Neural cell (in vitro differentiated cells): Measurements from ENCODE around the gene PRXL2A. TPM values are rescaled to one million over a fixed set of nuclear protein-coding genes. Genes with fewer than 3 reads are reported as not detected.

ENCODE experiments used
- H2AFZ ChIP-seq: fragments of 200-600, 300-800 bp; sonication (generic), shearing (Covaris generic); 2 replicates; pipeline ENCODE4 v1.6.0; 2014; ENCODE audit warnings: low read depth, mild to moderate bottlenecking, antibody characterized with exemption, low read length, moderate library complexity
- H3F3A ChIP-seq: fragments of 200-600 bp; shearing (Covaris generic); 2 replicates; pipeline ENCODE4 v1.6.1; 2016; ENCODE audit warnings: mild to moderate bottlenecking, moderate library complexity, mixed read lengths, antibody characterized with exemption, low read length; ENCODE audit not compliant: insufficient read depth, poor library complexity, severe bottlenecking
- H3K27ac ChIP-seq: fragments of 200-600, 300-800 bp; sonication (generic), shearing (Covaris generic); 2 replicates; pipeline ENCODE4 v1.5.1; 2014; ENCODE audit warnings: mild to moderate bottlenecking, low read length, moderate library complexity
- H3K27me3 ChIP-seq: fragments of 300-800, 200-600 bp; sonication (generic), shearing (Covaris generic); 2 replicates; pipeline ENCODE4 v1.6.0; 2014; ENCODE audit warnings: mild to moderate bottlenecking, low read depth, low read length, moderate library complexity; ENCODE audit not compliant: insufficient read depth
- H3K36me3 ChIP-seq: fragments of 300-800, 200-600 bp; sonication (generic), shearing (Covaris generic); 2 replicates; pipeline ENCODE4 v1.5.1; 2014; ENCODE audit warnings: mild to moderate bottlenecking, antibody characterized with exemption, low read length, moderate library complexity; ENCODE audit not compliant: insufficient read depth
- H3K4me2 ChIP-seq: fragments of 300-800, 200-600 bp; sonication (generic), shearing (Covaris generic); 2 replicates; pipeline ENCODE4 v1.6.0; 2014; ENCODE audit warnings: mild to moderate bottlenecking, low read length
- H3K4me3 ChIP-seq: fragments of 300-800, 200-600 bp; sonication (generic), shearing (Covaris generic); 2 replicates; pipeline ENCODE4 v1.5.1; 2014; ENCODE audit warnings: mild to moderate bottlenecking, low read length, moderate library complexity
- H3K79me2 ChIP-seq: fragments of 200-600 bp; shearing (Covaris generic); replicated peaks from 2 replicates; pipeline ENCODE4 v1.6.0; 2014; ENCODE audit warnings: mild to moderate bottlenecking, low read length, moderate library complexity; ENCODE audit not compliant: insufficient read depth
- H3K9ac ChIP-seq: fragments of 300-800, 200-600 bp; sonication (generic), shearing (Covaris generic); 2 replicates; pipeline ENCODE4 v1.6.1; 2016; ENCODE audit warnings: mild to moderate bottlenecking, low read length, mixed read lengths
- H3K9me2 ChIP-seq: fragments of 200-600 bp; shearing (Covaris generic); 2 replicates; pipeline ENCODE4 v1.6.1; 2016; ENCODE audit warnings: mild to moderate bottlenecking, low read length, mixed read lengths; ENCODE audit not compliant: insufficient read depth
- H3K9me3 ChIP-seq: fragments of 200-600, 300-800 bp; sonication (generic), shearing (Covaris generic); 2 replicates; pipeline ENCODE4 v1.6.1; 2016; ENCODE audit warnings: mild to moderate bottlenecking, mixed run types, low read length, moderate library complexity, mixed read lengths
- H4K20me1 ChIP-seq: fragments of 200-600 bp; shearing (Covaris generic); 2 replicates; pipeline ENCODE4 v1.6.1; 2016; ENCODE audit warnings: mild to moderate bottlenecking, mixed run types; ENCODE audit not compliant: insufficient read depth
- EP300 ChIP-seq: fragments of 450-650 bp; conservative IDR thresholded peaks from 2 replicates; pipeline ENCODE4 v1.6.1; 2014; ENCODE audit warnings: antibody characterized with exemption, mild to moderate bottlenecking, moderate library complexity; ENCODE audit not compliant: poor library complexity, severe bottlenecking
- EZH2 ChIP-seq: fragments of 200-600, 300-800 bp; shearing (Covaris generic), sonication (generic); IDR thresholded peaks from 2 replicates; pipeline ENCODE4 v1.6.1; 2014; ENCODE audit warnings: antibody characterized with exemption, low read length, borderline replicate concordance, mild to moderate bottlenecking; ENCODE audit not compliant: insufficient read depth, poor library complexity, severe bottlenecking
- MXI1 ChIP-seq: fragments of 450-650 bp; conservative IDR thresholded peaks from 2 replicates; pipeline ENCODE4 v1.6.1; 2014; ENCODE audit warnings: antibody characterized with exemption, mild to moderate bottlenecking; ENCODE audit not compliant: poor library complexity, severe bottlenecking
- POLR2AphosphoS5 ChIP-seq: IDR thresholded peaks from 2 replicates; pipeline ENCODE4 v1.6.1; 2012
- RAD21 ChIP-seq: fragments of 450-650 bp; conservative IDR thresholded peaks from 2 replicates; pipeline ENCODE4 v1.6.1; 2014; ENCODE audit warnings: antibody characterized with exemption, mild to moderate bottlenecking, moderate library complexity
- SMC3 ChIP-seq: fragments of 450-650 bp; conservative IDR thresholded peaks from 2 replicates; pipeline ENCODE4 v1.6.1; 2014; ENCODE audit warnings: antibody characterized with exemption, mild to moderate bottlenecking, moderate library complexity; ENCODE audit not compliant: poor library complexity
- TAF1 ChIP-seq: IDR thresholded peaks from 2 replicates; pipeline ENCODE4 v1.6.1; 2012; ENCODE audit warnings: low read depth
- polyA plus RNA-seq: library from polyadenylated mRNA; depleted of rRNA; stranded (reverse); fragments of >200 nt; gene quantifications from 2 replicates; pipeline ENCODE4 v1.2.3, GENCODE V29; 2014
- TF ChIP-seq, protein P1 (sequence below): fragments of 450-650 bp; IDR thresholded peaks from 2 replicates; pipeline ENCODE4 v1.5.1; 2014; ENCODE audit warnings: antibody characterized with exemption, mild to moderate bottlenecking, moderate library complexity; ENCODE audit not compliant: poor library complexity, severe bottlenecking
- TF ChIP-seq, protein P2 (sequence below): IDR thresholded peaks from 2 replicates; pipeline ENCODE4 v1.6.1; 2012; ENCODE audit warnings: borderline replicate concordance

Gene PRXL2A
- polyA plus RNA-seq, 1 donor from 2014 or later, result 60.5 TPM

DNA sequence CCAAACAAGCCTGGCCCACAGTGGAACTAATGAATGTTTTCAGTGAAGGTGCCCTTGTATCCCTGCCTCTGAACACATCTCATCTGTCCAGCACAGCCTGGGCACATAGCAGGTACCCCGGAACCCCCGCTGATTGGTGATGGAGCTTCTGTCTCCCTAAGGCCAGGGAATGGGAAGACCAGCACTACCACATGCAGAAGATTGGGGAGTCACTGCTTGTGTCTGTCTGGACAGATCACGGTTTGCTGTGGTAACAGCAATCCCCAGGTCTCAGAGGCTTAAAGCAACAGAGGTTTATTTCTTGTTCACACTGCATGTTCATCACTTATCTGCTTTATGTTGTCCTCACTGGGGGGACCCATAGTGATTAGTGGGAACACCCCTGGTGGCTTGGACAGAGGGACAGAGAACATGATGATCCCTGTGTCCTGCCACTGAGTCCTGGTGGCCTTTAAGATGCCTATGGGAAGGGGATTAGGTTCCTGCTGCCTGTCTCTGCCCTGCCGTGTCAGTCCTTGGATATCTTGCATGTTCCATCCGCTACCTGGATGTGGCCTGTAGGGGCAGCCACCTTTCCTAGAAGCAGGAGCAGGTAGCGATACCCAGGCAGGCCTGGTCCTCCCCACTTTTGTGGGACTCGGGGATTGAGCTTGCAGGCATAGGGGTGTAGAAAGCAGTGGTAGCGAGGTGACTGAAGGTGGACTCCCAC is 49.4 kb downstream of the PRXL2A start:
- TF ChIP-seq, protein P1, sequence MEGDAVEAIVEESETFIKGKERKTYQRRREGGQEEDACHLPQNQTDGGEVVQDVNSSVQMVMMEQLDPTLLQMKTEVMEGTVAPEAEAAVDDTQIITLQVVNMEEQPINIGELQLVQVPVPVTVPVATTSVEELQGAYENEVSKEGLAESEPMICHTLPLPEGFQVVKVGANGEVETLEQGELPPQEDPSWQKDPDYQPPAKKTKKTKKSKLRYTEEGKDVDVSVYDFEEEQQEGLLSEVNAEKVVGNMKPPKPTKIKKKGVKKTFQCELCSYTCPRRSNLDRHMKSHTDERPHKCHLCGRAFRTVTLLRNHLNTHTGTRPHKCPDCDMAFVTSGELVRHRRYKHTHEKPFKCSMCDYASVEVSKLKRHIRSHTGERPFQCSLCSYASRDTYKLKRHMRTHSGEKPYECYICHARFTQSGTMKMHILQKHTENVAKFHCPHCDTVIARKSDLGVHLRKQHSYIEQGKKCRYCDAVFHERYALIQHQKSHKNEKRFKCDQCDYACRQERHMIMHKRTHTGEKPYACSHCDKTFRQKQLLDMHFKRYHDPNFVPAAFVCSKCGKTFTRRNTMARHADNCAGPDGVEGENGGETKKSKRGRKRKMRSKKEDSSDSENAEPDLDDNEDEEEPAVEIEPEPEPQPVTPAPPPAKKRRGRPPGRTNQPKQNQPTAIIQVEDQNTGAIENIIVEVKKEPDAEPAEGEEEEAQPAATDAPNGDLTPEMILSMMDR, result no peak
- TF ChIP-seq EP300, result no peak
- no peak for TF ChIP-seq POLR2AphosphoS5
- no peak for TF ChIP-seq TAF1
- TF ChIP-seq EZH2, result no peak
- TF ChIP-seq SMC3, result no peak
- no peak for TF ChIP-seq RAD21
- TF ChIP-seq MXI1, result no peak
- TF ChIP-seq, protein P2, sequence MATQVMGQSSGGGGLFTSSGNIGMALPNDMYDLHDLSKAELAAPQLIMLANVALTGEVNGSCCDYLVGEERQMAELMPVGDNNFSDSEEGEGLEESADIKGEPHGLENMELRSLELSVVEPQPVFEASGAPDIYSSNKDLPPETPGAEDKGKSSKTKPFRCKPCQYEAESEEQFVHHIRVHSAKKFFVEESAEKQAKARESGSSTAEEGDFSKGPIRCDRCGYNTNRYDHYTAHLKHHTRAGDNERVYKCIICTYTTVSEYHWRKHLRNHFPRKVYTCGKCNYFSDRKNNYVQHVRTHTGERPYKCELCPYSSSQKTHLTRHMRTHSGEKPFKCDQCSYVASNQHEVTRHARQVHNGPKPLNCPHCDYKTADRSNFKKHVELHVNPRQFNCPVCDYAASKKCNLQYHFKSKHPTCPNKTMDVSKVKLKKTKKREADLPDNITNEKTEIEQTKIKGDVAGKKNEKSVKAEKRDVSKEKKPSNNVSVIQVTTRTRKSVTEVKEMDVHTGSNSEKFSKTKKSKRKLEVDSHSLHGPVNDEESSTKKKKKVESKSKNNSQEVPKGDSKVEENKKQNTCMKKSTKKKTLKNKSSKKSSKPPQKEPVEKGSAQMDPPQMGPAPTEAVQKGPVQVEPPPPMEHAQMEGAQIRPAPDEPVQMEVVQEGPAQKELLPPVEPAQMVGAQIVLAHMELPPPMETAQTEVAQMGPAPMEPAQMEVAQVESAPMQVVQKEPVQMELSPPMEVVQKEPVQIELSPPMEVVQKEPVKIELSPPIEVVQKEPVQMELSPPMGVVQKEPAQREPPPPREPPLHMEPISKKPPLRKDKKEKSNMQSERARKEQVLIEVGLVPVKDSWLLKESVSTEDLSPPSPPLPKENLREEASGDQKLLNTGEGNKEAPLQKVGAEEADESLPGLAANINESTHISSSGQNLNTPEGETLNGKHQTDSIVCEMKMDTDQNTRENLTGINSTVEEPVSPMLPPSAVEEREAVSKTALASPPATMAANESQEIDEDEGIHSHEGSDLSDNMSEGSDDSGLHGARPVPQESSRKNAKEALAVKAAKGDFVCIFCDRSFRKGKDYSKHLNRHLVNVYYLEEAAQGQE, result no peak
- H3K4me3 ChIP-seq, result no peak overlapping the region
- H3K9ac ChIP-seq, result no peak overlapping the region
- peaks cover 73% of the 10 kb centered on the region for H3K79me2 ChIP-seq
- H3K4me2 ChIP-seq, result no peak overlapping the region
- H3F3A ChIP-seq, result no peaks in the 10 kb centered on the region
- no peak overlapping the region for H3K27ac ChIP-seq
- H3K9me3 ChIP-seq, result no peaks in the 10 kb centered on the region
- no peaks in the 10 kb centered on the region for H3K9me2 ChIP-seq
- no peaks in the 10 kb centered on the region for H4K20me1 ChIP-seq
- H3K36me3 ChIP-seq, result no peaks in the 10 kb centered on the region
- H3K27me3 ChIP-seq, result no peaks in the 10 kb centered on the region
- no peak overlapping the region for H2AFZ ChIP-seq

DNA sequence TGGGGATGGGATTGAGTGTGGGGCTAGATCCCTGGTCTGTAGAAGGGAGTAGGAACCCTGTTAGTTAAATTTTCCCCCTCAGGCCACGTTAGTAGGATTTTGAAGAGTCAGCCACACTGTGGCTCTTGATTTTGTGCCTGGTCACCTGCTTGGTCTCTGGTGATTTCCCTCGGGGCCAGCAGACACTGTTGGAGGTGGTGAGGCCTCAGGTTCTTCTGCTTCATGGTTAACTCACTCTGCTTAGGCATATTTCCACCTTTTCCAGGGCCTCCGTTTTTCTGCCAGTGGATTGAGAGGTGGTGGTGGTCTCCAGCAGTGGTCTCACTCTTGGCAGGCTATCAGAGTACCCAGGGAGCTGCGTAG is 49.9 kb downstream of the PRXL2A start:
- no peaks in the 10 kb centered on the region for H4K20me1 ChIP-seq
- no peaks in the 10 kb centered on the region for H3K36me3 ChIP-seq
- H3K9ac ChIP-seq, result no peak overlapping the region
- H3K79me2 ChIP-seq, result peaks cover 77% of the 10 kb centered on the region
- H3K9me2 ChIP-seq, result no peaks in the 10 kb centered on the region
- H3K27me3 ChIP-seq, result no peaks in the 10 kb centered on the region
- H3K9me3 ChIP-seq, result no peaks in the 10 kb centered on the region
- H2AFZ ChIP-seq, result no peak overlapping the region
- H3K4me3 ChIP-seq, result no peak overlapping the region
- no peaks in the 10 kb centered on the region for H3F3A ChIP-seq
- no peak overlapping the region for H3K27ac ChIP-seq
- TF ChIP-seq RAD21, result no peak
- TF ChIP-seq SMC3, result no peak
- TF ChIP-seq MXI1, result no peak
- TF ChIP-seq POLR2AphosphoS5, result no peak
- TF ChIP-seq TAF1, result no peak
- TF ChIP-seq, protein P2, result no peak
- TF ChIP-seq, protein P1, result no peak
- no peak overlapping the region for H3K4me2 ChIP-seq
